ENCODE results near the gene PLEKHF1.

Gene PLEKHF1

GRCh38 chr19:29629836-29630534 is 35.3 kb upstream of the PLEKHF1 start:
- TF ChIP-seq CTCF (IDR thresholded peaks at IDR 0.05; ENCODE audit: low read depth, low read length): no peak
- DNase-seq (ENCODE audit: extremely low read depth, low read depth): no peak

- no peak for DNase-seq (ENCODE audit: extremely low read depth, low read depth)
- no peak for TF ChIP-seq CTCF (IDR thresholded peaks at IDR 0.05; ENCODE audit: low read depth, low read length)
Measured at GRCh38 chr19:29630655-29631054, 34.6 kb upstream of the PLEKHF1 start.

- DNase-seq (ENCODE audit: extremely low read depth, low read depth): no peak
- TF ChIP-seq CTCF (IDR thresholded peaks at IDR 0.05; ENCODE audit: low read depth, low read length): no peak
Measured at GRCh38 chr19:29631450-29631849, 33.8 kb upstream of the PLEKHF1 start.

- no peak for DNase-seq (ENCODE audit: extremely low read depth, low read depth)
- no peak for TF ChIP-seq CTCF (IDR thresholded peaks at IDR 0.05; ENCODE audit: low read depth, low read length)
Measured at GRCh38 chr19:29634002-29634401, 31.3 kb upstream of the PLEKHF1 start.

GRCh38 chr19:29634423-29635130 is 30.7 kb upstream of the PLEKHF1 start:
- DNase-seq (ENCODE audit: extremely low read depth, low read depth): no peak
- TF ChIP-seq CTCF (IDR thresholded peaks at IDR 0.05; ENCODE audit: low read depth, low read length): no peak

- no peak for TF ChIP-seq CTCF (IDR thresholded peaks at IDR 0.05; ENCODE audit: low read depth, low read length)
- no peak for DNase-seq (ENCODE audit: extremely low read depth, low read depth)
Measured at GRCh38 chr19:29635963-29636362, 29.3 kb upstream of the PLEKHF1 start.

GRCh38 chr19:29636553-29637360 is 28.5 kb upstream of the PLEKHF1 start:
- DNase-seq (ENCODE audit: extremely low read depth, low read depth): no peak
- TF ChIP-seq CTCF (IDR thresholded peaks at IDR 0.05; ENCODE audit: low read depth, low read length): no peak

Measured in AG09319 (cell line).